GM12878 (cell line): ENCODE measurements around the gene ULBP2. TPM values are rescaled to one million over a fixed set of nuclear protein-coding genes. Genes with fewer than 3 reads are reported as not detected.

Experiments
- CHD2 ChIP-seq: IDR thresholded peaks from 2 replicates; pipeline ENCODE4 v1.6.1; 2011; ENCODE audit warnings: low read depth, low read length, improper control_type of control experiment, borderline replicate concordance
- EZH2 ChIP-seq: IDR thresholded peaks from 2 replicates; pipeline ENCODE4 v1.6.1; 2012; ENCODE audit warnings: low read depth, mild to moderate bottlenecking, control low read depth, inconsistent platforms, low read length, borderline replicate concordance; ENCODE audit not compliant: control insufficient read depth
- HCFC1 ChIP-seq: fragments of 150-350 bp; IDR thresholded peaks from 2 replicates; pipeline ENCODE4 v1.6.1; 2014; ENCODE audit warnings: low read length
- RAD21 ChIP-seq: IDR thresholded peaks from 2 replicates; pipeline ENCODE4 v1.6.1; 2011; ENCODE audit warnings: mild to moderate bottlenecking, low read depth, low read length, moderate library complexity; ENCODE audit not compliant: insufficient read depth
- SP1 ChIP-seq: IDR thresholded peaks from one replicate; pipeline ENCODE4 v1.6.1; 2011; ENCODE audit warnings: low read depth, low read length
- ZNF622 ChIP-seq: fragments of 450-650 bp; IDR thresholded peaks from 2 replicates; pipeline ENCODE4 v1.6.1; 2017; ENCODE audit warnings: mild to moderate bottlenecking, inconsistent platforms
- polyA plus RNA-seq, 11 experiments: library from polyadenylated mRNA; depleted of rRNA in 4 of 11; unstranded in 6 of 11; stranded (reverse) in 5 of 11; fragments of >200 nt; fragmentation: Nextera tagmentation in 4 of 11; fragmentation: Illumina TruSeq in 1 of 11; extraction: Ambion mirVana in 4 of 11; extraction: Trizol in 1 of 11; gene quantifications; 1 replicate in 1 of 11; 2 replicates in 10 of 11; pipeline versions ENCODE4 v1.2.1 to v1.2.3, GENCODE V29; 2011 to 2016; ENCODE audit warnings: inconsistent platforms in 2 of 11, missing spikeins in 2 of 11, low read depth in 1 of 11
- total RNA-seq, 4 experiments: library from RNA; depleted of rRNA in 3 of 4; stranded (reverse); fragments of >200 nt in 3 of 4; fragmentation: Illumina TruSeq in 1 of 4; extraction: Trizol in 1 of 4; gene quantifications; 2 replicates each; pipeline versions ENCODE4 v1.2.1 to v1.2.3, GENCODE V29; 2013 to 2021
- TF ChIP-seq, protein P1 (sequence below): fragments of 450-650 bp; IDR thresholded peaks from 2 replicates; pipeline ENCODE4 v1.6.1; 2018; ENCODE audit warnings: borderline replicate concordance, mild to moderate bottlenecking; ENCODE audit not compliant: partially characterized antibody
- TF ChIP-seq, protein P2 (sequence below): fragments of 450-650 bp; IDR thresholded peaks from 2 replicates; pipeline ENCODE4 v1.6.1; 2017; ENCODE audit warnings: mild to moderate bottlenecking, moderate library complexity
- TF ChIP-seq, protein P3 (sequence below): fragments of 450-650 bp; IDR thresholded peaks from 2 replicates; pipeline ENCODE4 v1.6.1; 2016; ENCODE audit warnings: mild to moderate bottlenecking

The ULBP2 gene
- total and polyA plus RNA-seq, 10 of the 15 experiments (the other 5 are each of a cell fraction or from before 2014, with no cell fraction given) = 0.16 to 2.5 (median 0.22) TPM; not detected in 3

DNA sequence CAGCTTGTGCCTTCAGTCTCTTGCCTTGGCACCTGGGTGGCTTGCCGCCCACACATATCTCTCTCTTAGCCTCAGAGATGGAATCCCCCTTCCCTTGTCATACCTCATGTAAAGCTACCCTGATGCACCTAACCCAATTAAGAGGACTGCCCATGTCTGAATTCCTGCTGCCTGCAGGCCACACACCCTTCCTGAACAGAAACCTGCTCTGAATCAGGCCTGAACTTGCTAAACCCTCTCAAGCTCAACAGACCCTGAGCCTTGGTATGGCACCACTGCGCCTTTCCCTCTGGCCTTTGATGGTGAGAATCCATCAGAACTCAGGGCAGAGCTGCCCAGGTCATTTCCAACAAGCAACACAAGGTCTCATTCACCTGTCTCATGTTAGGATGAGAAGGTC lies 24.1 kb upstream of the ULBP2 start (continued):
- TF ChIP-seq, protein P1, sequence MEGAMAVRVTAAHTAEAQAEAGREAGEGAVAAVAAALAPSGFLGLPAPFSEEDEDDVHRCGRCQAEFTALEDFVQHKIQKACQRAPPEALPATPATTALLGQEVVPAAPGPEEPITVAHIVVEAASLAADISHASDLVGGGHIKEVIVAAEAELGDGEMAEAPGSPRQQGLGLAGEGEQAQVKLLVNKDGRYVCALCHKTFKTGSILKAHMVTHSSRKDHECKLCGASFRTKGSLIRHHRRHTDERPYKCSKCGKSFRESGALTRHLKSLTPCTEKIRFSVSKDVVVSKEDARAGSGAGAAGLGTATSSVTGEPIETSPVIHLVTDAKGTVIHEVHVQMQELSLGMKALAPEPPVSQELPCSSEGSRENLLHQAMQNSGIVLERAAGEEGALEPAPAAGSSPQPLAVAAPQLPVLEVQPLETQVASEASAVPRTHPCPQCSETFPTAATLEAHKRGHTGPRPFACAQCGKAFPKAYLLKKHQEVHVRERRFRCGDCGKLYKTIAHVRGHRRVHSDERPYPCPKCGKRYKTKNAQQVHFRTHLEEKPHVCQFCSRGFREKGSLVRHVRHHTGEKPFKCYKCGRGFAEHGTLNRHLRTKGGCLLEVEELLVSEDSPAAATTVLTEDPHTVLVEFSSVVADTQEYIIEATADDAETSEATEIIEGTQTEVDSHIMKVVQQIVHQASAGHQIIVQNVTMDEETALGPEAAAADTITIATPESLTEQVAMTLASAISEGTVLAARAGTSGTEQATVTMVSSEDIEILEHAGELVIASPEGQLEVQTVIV = no peak
- TF ChIP-seq HCFC1 (no peak), RAD21 (no peak), EZH2 (no peak), ZNF622 (no peak), SP1 (no peak), CHD2 (no peak)
- TF ChIP-seq, protein P2, sequence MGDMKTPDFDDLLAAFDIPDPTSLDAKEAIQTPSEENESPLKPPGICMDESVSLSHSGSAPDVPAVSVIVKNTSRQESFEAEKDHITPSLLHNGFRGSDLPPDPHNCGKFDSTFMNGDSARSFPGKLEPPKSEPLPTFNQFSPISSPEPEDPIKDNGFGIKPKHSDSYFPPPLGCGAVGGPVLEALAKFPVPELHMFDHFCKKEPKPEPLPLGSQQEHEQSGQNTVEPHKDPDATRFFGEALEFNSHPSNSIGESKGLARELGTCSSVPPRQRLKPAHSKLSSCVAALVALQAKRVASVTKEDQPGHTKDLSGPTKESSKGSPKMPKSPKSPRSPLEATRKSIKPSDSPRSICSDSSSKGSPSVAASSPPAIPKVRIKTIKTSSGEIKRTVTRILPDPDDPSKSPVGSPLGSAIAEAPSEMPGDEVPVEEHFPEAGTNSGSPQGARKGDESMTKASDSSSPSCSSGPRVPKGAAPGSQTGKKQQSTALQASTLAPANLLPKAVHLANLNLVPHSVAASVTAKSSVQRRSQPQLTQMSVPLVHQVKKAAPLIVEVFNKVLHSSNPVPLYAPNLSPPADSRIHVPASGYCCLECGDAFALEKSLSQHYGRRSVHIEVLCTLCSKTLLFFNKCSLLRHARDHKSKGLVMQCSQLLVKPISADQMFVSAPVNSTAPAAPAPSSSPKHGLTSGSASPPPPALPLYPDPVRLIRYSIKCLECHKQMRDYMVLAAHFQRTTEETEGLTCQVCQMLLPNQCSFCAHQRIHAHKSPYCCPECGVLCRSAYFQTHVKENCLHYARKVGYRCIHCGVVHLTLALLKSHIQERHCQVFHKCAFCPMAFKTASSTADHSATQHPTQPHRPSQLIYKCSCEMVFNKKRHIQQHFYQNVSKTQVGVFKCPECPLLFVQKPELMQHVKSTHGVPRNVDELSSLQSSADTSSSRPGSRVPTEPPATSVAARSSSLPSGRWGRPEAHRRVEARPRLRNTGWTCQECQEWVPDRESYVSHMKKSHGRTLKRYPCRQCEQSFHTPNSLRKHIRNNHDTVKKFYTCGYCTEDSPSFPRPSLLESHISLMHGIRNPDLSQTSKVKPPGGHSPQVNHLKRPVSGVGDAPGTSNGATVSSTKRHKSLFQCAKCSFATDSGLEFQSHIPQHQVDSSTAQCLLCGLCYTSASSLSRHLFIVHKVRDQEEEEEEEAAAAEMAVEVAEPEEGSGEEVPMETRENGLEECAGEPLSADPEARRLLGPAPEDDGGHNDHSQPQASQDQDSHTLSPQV = no peak
- TF ChIP-seq, protein P3, sequence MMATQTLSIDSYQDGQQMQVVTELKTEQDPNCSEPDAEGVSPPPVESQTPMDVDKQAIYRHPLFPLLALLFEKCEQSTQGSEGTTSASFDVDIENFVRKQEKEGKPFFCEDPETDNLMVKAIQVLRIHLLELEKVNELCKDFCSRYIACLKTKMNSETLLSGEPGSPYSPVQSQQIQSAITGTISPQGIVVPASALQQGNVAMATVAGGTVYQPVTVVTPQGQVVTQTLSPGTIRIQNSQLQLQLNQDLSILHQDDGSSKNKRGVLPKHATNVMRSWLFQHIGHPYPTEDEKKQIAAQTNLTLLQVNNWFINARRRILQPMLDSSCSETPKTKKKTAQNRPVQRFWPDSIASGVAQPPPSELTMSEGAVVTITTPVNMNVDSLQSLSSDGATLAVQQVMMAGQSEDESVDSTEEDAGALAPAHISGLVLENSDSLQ = no peak
